Measurements from ENCODE around the gene SGK1. TPM values are rescaled to one million over a fixed set of nuclear protein-coding genes. Genes with fewer than 3 reads are reported as not detected.

Gene SGK1
- total RNA-seq, 1 donor from 2014 or later = 25.8 TPM

DNA sequence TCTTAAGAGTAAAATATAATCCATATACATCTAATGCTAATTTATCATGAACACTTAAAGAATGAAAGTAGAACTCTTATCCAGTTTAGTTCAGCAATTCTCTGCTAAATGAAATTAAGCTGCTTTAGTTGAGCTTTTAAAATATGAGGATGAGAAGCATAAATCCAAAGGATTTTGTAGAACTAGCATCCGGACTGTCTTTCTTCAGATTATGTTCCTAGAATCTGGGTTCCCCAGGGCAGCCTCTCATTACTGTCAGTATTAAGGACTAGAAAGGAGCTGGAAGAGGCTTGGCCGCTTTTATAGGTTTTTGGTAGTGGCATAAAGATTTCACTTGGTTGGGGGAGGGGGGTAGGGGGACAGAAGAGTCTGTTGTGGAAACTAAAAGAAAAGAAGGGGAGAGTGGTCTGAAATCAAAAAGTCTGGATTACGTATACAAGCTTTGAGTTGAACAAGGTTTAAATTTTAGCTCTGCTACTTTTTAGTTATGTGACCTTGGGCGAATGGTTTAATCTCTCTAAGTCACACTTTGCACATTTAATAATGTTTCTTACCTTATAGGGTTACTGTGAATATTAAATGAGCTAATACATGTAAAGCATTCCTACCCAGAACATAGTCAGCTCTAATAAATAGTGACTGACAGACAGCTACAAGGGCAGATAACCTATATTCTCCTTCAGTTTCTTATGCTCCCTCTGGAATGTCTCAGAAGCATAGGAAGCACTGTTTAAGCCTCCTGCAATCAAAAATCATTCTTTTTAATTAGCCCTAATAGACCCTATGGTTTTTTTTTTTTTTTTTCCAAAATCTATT is 3.7 kb downstream of the SGK1 start:
- intact Hi-C loops (cut with micrococcal nuclease) = no loop called here
- no peak overlapping the region for H3K4me3 ChIP-seq
- H3K4me1 ChIP-seq = peaks cover 21% of the 10 kb centered on the region
- no peak for DNase-seq
- no peak overlapping the region for H3K27ac ChIP-seq (replicated peaks)
- peaks cover 17% of the 10 kb centered on the region for H3K27me3 ChIP-seq (ENCODE audit: low read depth)
- no peaks in the 10 kb centered on the region for H3K9me3 ChIP-seq (replicated peaks)
- no peaks in the 10 kb centered on the region for H3K36me3 ChIP-seq
- TF ChIP-seq, protein P1, sequence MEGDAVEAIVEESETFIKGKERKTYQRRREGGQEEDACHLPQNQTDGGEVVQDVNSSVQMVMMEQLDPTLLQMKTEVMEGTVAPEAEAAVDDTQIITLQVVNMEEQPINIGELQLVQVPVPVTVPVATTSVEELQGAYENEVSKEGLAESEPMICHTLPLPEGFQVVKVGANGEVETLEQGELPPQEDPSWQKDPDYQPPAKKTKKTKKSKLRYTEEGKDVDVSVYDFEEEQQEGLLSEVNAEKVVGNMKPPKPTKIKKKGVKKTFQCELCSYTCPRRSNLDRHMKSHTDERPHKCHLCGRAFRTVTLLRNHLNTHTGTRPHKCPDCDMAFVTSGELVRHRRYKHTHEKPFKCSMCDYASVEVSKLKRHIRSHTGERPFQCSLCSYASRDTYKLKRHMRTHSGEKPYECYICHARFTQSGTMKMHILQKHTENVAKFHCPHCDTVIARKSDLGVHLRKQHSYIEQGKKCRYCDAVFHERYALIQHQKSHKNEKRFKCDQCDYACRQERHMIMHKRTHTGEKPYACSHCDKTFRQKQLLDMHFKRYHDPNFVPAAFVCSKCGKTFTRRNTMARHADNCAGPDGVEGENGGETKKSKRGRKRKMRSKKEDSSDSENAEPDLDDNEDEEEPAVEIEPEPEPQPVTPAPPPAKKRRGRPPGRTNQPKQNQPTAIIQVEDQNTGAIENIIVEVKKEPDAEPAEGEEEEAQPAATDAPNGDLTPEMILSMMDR (IDR thresholded peaks at IDR 0.05; ENCODE audit: borderline replicate concordance) = no peak

GRCh38 chr6:134312038-134312660 is 5.8 kb downstream of the SGK1 start:
- DNase-seq = no peak
- H3K27me3 ChIP-seq (ENCODE audit: low read depth) = no peaks in the 10 kb centered on the region
- no peaks in the 10 kb centered on the region for H3K9me3 ChIP-seq (replicated peaks)
- TF ChIP-seq, protein P1 (IDR thresholded peaks at IDR 0.05; ENCODE audit: borderline replicate concordance) = no peak
- intact Hi-C loops (cut with micrococcal nuclease) = no loop called here
- H3K27ac ChIP-seq (replicated peaks) = no peak overlapping the region
- no peaks in the 10 kb centered on the region for H3K36me3 ChIP-seq
- H3K4me3 ChIP-seq = no peak overlapping the region
- peaks cover 5% of the 10 kb centered on the region for H3K4me1 ChIP-seq

- intact Hi-C loops (cut with micrococcal nuclease) = no loop called here
- no peak overlapping the region for H3K27ac ChIP-seq (replicated peaks)
These were observed 7.1 kb downstream of the SGK1 start for GRCh38 chr6:134310817-134311216.

DNA sequence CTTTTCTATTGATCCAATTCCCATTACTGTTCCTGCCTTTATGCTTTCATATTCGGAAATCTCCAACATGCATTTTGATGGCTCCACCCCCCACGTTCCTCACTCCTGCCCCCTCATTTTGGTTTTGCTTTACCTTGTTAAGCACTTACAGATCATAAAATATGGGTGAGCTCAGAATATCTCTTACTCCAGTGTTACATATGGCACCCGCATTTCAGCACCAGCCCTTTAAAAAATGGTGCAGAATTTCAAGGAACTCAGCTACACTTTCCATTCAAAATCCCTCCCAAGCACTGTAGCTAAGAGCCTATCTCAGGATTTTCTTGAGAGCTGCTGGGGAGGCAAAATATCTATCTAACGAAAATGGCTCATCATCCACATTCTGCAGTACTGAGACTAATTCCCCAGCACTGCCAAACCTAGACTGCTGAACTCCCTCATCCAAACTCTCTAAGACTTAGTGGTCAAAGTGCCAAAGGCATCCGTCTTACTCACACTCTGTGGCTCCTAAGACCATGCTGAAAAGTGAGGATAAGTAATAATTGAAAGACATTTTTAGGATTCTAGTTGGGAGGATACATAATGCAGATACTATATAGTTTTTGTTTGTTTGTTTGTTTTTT is 7.8 kb downstream of the SGK1 start:
- no peak overlapping the region for H3K4me3 ChIP-seq
- H3K27ac ChIP-seq (replicated peaks) = no peak overlapping the region
- intact Hi-C loops (cut with micrococcal nuclease) = no loop called here
- no peaks in the 10 kb centered on the region for H3K36me3 ChIP-seq
- H3K4me1 ChIP-seq = no peaks in the 10 kb centered on the region
- no peaks in the 10 kb centered on the region for H3K9me3 ChIP-seq (replicated peaks)
- no peaks in the 10 kb centered on the region for H3K27me3 ChIP-seq (ENCODE audit: low read depth)
- TF ChIP-seq, protein P1 (IDR thresholded peaks at IDR 0.05; ENCODE audit: borderline replicate concordance) = no peak
- DNase-seq = no peak

More at GRCh38 chr6:134310817-134311216, 7.1 kb downstream of the SGK1 start:
- TF ChIP-seq, protein P1 (IDR thresholded peaks at IDR 0.05; ENCODE audit: borderline replicate concordance) = no peak
- no peaks in the 10 kb centered on the region for H3K27me3 ChIP-seq (ENCODE audit: low read depth)
- no peak for DNase-seq
- H3K9me3 ChIP-seq (replicated peaks) = no peaks in the 10 kb centered on the region
- no peaks in the 10 kb centered on the region for H3K4me1 ChIP-seq
- H3K36me3 ChIP-seq = no peaks in the 10 kb centered on the region
- no peak overlapping the region for H3K4me3 ChIP-seq

GRCh38 chr6:134309227-134309626 is 8.7 kb downstream of the SGK1 start:
- no peak for DNase-seq
- Histone ChIP-seq H3K27ac (replicated peaks) (no peak overlapping the region), H3K27me3 (ENCODE audit: low read depth) (no peaks in the 10 kb centered on the region), H3K9me3 (replicated peaks) (no peaks in the 10 kb centered on the region), H3K4me3 (no peak overlapping the region), H3K36me3 (no peaks in the 10 kb centered on the region), H3K4me1 (no peaks in the 10 kb centered on the region)
- TF ChIP-seq, protein P1 (IDR thresholded peaks at IDR 0.05; ENCODE audit: borderline replicate concordance) = no peak
- intact Hi-C loops (cut with micrococcal nuclease) = no loop called here

Data from left ventricle myocardium inferior (tissue), 1 donor.